Activated T-cell treated with anti-CD3 and anti-CD28 coated beads, Interleukin-2, amount 50 U/mL, for 24 hours (primary cell): ENCODE data around the gene FAM221B.

Experiments
- DNase-seq: peaks from one replicate; pipeline ENCODE4 v3.0.0-alpha.2; 2020
- H3K27ac Mint-ChIP-seq: 2 replicates; pipeline ENCODE4 v1.8.0; 2020; ENCODE audit warnings: mild to moderate bottlenecking, mixed read lengths
- H3K27me3 Mint-ChIP-seq: 2 replicates; pipeline ENCODE4 v1.8.0; 2020; ENCODE audit warnings: mixed read lengths
- H3K36me3 Mint-ChIP-seq: 2 replicates; pipeline ENCODE4 v1.8.0; 2020; ENCODE audit warnings: low read depth, mixed read lengths
- H3K4me1 Mint-ChIP-seq: 2 replicates; pipeline ENCODE4 v1.8.0; 2020; ENCODE audit warnings: low read depth, mixed read lengths
- H3K4me3 Mint-ChIP-seq: 2 replicates; pipeline ENCODE4 v1.8.0; 2020; ENCODE audit warnings: mild to moderate bottlenecking, moderate library complexity, mixed read lengths
- H3K9me3 Mint-ChIP-seq: 2 replicates; pipeline ENCODE4 v1.8.0; 2020; ENCODE audit warnings: mixed read lengths

Gene FAM221B

GRCh38 chr9:35771534-35771933 lies 57.0 kb downstream of the FAM221B start:
- Mint-ChIP-seq H3K27ac (no peak overlapping the region), H3K9me3 (no peaks in the 10 kb centered on the region), H3K4me1 (peaks cover 12% of the 10 kb centered on the region), H3K27me3 (no peaks in the 10 kb centered on the region), H3K36me3 (peaks cover 14% of the 10 kb centered on the region), H3K4me3 (no peak overlapping the region)
- no peak for DNase-seq

GRCh38 chr9:35771075-35771433 lies 57.5 kb downstream of the FAM221B start:
- no peaks in the 10 kb centered on the region for H3K27me3 Mint-ChIP-seq

GRCh38 chr9:35769763-35770162 lies 58.8 kb downstream of the FAM221B start:
- H3K27me3 Mint-ChIP-seq = no peaks in the 10 kb centered on the region
- no peak overlapping the region for H3K27ac Mint-ChIP-seq
- DNase-seq = no peak
- peaks cover 16% of the 10 kb centered on the region for H3K4me1 Mint-ChIP-seq
- peaks cover 8% of the 10 kb centered on the region for H3K36me3 Mint-ChIP-seq
- H3K4me3 Mint-ChIP-seq = no peak overlapping the region
- H3K9me3 Mint-ChIP-seq = no peaks in the 10 kb centered on the region

More at GRCh38 chr9:35771075-35771433, 57.5 kb downstream of the FAM221B start:
- Mint-ChIP-seq H3K9me3 (no peaks in the 10 kb centered on the region), H3K27ac (no peak overlapping the region), H3K4me3 (no peak overlapping the region), H3K36me3 (peaks cover 12% of the 10 kb centered on the region), H3K4me1 (peaks cover 17% of the 10 kb centered on the region)
- DNase-seq = no peak

- H3K9me3 Mint-ChIP-seq = no peaks in the 10 kb centered on the region
- peaks cover 2% of the 10 kb centered on the region for H3K36me3 Mint-ChIP-seq
- no peak overlapping the region for H3K4me3 Mint-ChIP-seq
- no peaks in the 10 kb centered on the region for H3K27me3 Mint-ChIP-seq
- DNase-seq = no peak
- peaks cover 21% of the 10 kb centered on the region for H3K4me1 Mint-ChIP-seq
- H3K27ac Mint-ChIP-seq = no peak overlapping the region
These were observed 61.1 kb downstream of the FAM221B start for GRCh38 chr9:35767458-35767857.

GRCh38 chr9:35766997-35767396 lies 61.5 kb downstream of the FAM221B start:
- Mint-ChIP-seq H3K27me3 (no peaks in the 10 kb centered on the region), H3K36me3 (peaks cover 2% of the 10 kb centered on the region), H3K4me1 (peaks cover 25% of the 10 kb centered on the region), H3K4me3 (no peak overlapping the region), H3K27ac (no peak overlapping the region), H3K9me3 (no peaks in the 10 kb centered on the region)
- no peak for DNase-seq
